Left ventricle myocardium superior (tissue), 1 donor: ENCODE data around the gene CBFA2T2. TPM values are rescaled to one million over a fixed set of nuclear protein-coding genes. Genes with fewer than 3 reads are reported as not detected.

Source experiments
- ATAC-seq: fragments of 200-7000 bp; cut with Tn5 transposase; one replicate; pipeline ENCODE4 v1.9.1; 2020; ENCODE audit warnings: mild to moderate bottlenecking, moderate library complexity
- DNase-seq: peaks from one replicate; pipeline ENCODE4 v3.0.0-alpha.2; 2020
- intact Hi-C: fragments of 100-400 bp; cut with micrococcal nuclease; formaldehyde crosslinking; loops from one replicate; pipeline ENCODE4 v1.11.0; 2022
- total RNA-seq: library from RNA; stranded (reverse); fragmentation: NEBNext Ultra II Directional; extraction: Animal tissue kit (Norgen Biotek cat#: 25700); gene quantifications from one replicate; pipeline ENCODE4 v1.2.1, GENCODE V29; 2021
- donor health status: DM: no; HTN: yes; CAD: no; lungs with severe emphysema.

Gene CBFA2T2
- total RNA-seq, 1 donor from 2014 or later, result 10.2 TPM

DNA sequence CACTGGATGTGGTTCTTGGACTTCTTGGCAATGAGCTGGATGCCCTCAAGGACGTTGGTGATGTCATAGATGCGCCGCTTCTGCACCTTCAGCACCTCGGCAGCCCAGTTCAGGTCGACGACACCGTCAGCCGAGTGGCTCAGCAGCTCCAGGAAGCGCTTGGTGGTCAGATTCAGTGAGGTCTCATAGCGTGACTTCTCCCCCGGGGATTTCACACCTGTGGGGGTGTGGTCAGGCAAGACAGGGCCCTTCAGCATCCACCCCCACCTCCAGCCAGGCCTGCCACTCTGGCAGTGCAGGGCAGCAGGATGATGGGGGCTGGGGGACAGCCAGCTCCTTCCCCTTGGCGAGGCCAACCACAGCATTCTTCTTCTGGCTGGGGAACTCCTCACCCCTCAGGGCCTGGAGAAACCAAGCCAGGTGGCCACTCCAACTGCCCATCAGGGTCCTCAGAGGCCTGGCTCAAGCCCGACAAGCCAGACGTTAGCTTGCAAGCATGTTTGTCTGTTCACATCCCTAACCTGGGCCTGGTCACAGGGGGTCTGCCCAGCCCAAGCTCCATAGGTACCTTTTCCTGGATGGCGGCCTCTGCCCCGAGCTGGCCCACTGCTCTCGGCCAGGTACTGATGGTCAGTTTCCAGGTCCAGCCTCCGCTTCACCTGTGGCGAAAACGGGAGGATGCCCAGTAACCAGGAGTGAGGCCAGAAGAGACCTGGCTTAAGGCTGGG, 190.0 kb downstream of the CBFA2T2 start:
- DNase-seq (no peak), ATAC-seq (no peak)
- intact Hi-C loops, result no loop called here

DNA sequence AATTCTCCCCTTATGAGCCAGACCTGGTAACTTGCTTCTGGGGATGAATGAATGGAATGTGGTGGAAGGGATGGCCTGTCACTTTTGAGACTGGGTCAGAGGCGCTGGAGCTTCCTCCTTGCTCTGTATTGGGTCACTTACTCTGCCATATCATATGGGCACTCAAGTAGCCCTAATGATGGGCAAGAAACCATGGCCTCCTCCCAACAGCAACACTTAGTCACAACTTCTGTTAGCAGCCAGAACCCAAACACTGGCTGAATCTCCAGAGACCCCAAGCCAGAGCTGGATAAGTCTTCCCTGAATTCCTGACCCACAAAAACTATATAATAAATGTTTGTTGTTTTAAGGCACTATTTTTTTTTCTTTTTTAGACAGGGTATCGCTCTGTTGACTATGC, 190.8 kb downstream of the CBFA2T2 start:
- intact Hi-C loops, result no loop called here
- no peak for ATAC-seq

GRCh38 chr20:33681288-33681687, 191.4 kb downstream of the CBFA2T2 start:
- DNase-seq (no peak), ATAC-seq (no peak)
- intact Hi-C loops, result no loop called here

More for the DNA sequence above, 190.8 kb downstream of the CBFA2T2 start:
- DNase-seq, result no peak

DNA sequence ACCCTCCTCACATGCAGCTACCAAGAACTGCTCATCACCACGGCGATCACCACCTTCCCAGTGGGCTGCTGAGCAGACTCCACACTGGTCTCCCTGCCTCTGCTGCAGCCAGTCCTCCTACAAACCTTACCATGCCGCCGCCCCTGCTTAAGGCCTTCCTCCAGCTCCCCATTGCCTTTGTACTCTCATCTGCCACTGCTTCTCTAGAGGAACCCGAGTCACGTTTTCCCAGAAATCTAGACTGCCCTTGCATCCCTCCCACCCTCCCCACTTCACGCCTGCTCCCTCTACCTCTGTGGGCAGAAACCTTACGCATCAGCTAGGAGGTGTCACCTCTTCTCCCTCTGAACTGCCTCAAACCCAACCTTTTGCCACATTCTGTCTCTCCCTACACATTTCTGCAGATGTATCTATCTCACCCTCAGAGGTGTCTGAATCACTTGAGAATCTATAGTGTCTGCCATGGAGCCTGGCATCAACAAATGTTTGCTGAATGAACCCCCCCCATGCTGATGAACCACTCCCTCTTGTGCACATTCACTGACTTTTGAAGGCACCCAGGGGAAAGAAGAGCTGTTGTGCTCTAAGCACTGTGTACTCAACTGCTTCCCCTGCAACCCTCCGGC, 191.9 kb downstream of the CBFA2T2 start:
- intact Hi-C loops, result no loop called here
- ATAC-seq, result no peak
- no peak for DNase-seq

GRCh38 chr20:33684533-33685327, 194.8 kb downstream of the CBFA2T2 start:
- ATAC-seq (no peak), DNase-seq (no peak)
- intact Hi-C loops, result no loop called here

- intact Hi-C loops, result no loop called here
- ATAC-seq (no peak), DNase-seq (no peak)
Observed at GRCh38 chr20:33685328-33686099, 195.6 kb downstream of the CBFA2T2 start.

DNA sequence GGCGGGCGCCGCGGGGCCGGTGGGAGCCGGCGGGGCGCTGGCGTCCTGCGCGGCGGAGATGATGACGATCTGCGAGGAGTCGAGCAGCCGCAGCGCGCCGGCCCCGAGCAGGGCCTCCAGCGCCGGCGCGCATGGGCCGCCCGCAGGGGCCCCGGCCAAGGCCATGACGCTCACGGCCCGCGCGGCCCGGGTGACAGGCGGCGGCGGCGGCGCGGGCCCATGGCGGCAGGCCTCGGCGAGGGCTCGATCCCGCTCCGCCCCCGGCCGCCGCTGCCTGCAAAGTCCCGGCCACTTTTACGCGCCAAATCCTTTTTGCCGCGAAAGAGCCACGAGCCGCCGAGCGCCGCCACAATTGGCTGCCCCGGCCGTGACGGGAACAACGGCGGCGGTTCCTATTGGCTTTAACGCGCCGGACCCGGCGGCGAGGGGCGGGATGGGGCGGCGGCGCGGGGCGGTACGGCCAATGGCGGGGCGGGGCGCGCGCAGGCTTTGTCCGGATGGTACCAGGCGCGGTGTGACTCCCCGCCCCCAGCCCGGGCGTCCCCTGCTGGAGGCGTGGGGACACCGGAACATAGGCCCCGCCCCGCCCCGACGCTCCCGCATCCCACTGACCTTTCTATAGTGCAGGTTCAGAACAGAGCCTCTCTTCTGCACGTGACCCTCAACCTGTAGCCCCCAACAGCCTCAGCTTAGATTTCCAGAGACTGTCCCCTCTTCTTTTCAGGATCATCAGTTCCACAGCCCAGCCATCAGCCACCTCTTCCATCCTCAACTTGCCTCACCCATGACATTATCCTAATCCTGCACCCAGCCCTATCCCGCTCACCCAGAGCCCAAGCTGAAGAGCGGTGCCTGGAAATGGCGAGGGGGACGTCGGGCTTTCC, 196.4 kb downstream of the CBFA2T2 start, which contains the start of gene E2F1:
Gene E2F1 (minus strand): TSS at position 286 of the 884 bp plus-strand sequence. CDS start 121 bp downstream, at position 165.
- peak; percentile 99 for ATAC-seq
- intact Hi-C loops, result no loop called here
- DNase-seq, result peak; percentile 99

GRCh38 chr20:33686984-33687366, 197.1 kb downstream of the CBFA2T2 start:
- DNase-seq (no peak), ATAC-seq (no peak)
- intact Hi-C loops, result no loop called here

DNA sequence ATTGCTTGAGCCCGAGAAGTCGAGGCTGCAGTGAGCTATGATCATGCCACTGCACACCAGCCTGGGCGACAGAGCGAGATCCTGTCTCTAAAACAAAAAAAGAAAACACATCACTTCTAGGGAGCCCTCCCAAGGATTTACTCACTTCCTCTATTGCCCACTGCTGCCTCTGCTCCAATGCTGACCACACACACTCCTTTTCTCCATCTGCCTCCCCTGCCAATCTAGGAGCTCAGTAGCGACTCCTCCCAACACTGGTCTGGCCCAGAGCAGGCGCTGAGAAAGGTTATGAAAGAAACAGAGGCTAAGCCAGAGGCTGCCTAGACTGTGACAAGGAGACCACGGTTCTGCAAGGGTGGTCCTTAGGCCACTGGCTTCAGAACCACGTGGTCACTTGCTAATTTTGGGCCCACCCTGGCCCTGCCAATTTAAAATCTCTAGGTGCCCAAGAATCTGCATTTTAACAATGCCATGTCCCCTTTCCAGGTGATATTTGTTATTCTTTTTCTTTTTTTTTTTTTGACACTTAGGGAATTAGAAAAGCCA, 197.5 kb downstream of the CBFA2T2 start:
- DNase-seq (no peak), ATAC-seq (no peak)
- intact Hi-C loops, result no loop called here

DNA sequence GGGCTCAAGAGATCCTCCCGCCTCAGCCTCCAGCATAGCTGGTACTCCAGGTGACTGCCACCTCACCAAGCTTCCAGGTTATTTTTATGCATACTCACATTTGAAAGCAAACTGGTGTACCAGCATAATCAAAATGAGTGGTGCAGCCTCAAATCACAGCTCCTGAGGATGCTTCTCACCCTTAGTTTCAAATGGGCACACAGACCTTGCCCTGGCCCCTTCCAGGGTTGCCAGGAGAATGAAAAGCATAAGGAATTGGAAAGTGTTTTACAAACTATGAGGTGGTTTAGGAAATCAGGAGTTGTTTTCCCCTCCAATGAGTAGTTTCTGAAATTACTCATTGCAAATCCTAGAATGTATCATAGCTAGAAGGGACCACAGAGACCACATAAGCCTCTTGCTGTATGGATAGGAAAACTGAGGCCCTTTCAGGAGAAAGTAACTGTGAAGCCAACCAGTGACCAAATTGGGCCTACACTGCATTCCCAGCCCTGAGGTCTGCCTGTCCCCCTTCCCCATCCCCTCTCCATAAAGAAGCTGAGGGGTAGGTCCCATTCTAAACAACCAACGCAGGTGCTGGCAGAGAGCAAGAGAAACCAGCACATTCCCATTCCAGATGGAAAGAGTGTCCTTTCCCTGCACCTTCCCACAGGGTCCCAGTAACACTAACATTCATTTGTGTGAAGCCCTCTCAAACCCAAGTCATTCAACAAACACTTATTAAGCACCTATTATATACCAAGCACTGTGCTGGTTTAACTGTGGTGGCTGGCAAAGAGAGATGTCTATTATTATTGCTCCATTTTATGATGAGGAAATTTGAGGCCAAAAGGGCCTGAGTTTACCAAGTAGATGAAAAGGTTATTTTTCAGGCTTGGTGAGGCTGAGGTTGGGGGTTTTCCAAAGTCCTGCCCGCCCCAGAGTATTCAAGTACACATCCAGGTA, 198.4 kb downstream of the CBFA2T2 start:
- intact Hi-C loops, result no loop called here
- DNase-seq, result no peak

DNA sequence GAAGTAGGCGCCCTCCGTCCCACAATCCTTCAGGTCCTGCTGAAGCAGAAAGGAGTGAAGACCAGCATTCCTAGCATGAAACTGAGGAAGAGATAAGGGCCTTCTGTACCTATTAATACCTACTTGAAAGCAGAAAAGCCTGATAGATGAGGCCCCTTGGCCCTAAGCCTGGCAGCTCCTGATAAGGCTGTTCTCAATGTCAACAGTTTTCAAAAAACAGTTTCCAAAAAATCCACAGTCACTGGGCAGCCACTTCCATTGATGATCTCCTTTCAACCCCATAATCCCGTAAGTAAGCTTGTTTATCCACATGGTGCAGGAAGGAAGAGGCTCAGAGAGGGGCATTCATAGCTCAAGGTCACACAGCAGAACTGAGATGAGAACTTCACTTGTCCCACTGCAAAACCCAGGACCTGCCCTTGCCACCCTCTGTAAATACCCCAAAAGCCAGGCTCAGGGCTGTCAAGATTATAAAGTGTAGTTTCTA, 199.1 kb downstream of the CBFA2T2 start:
- intact Hi-C loops, result no loop called here
- ATAC-seq, result peak; percentile 6

More for the DNA sequence above, 198.4 kb downstream of the CBFA2T2 start:
- no peak for ATAC-seq

GRCh38 chr20:33689493-33689892, 199.6 kb downstream of the CBFA2T2 start:
- intact Hi-C loops, result no loop called here
- DNase-seq (no peak), ATAC-seq (no peak)

More for the DNA sequence above, 199.1 kb downstream of the CBFA2T2 start:
- DNase-seq, result no peak

- intact Hi-C loops, result no loop called here
- no peak for ATAC-seq
Observed at GRCh38 chr20:33689973-33690372, 200.1 kb downstream of the CBFA2T2 start.

GRCh38 chr20:33693289-33693688, 203.4 kb downstream of the CBFA2T2 start:
- intact Hi-C loops, result no loop called here
- ATAC-seq (no peak), DNase-seq (no peak)

More at GRCh38 chr20:33689973-33690372, 200.1 kb downstream of the CBFA2T2 start:
- DNase-seq, result no peak

GRCh38 chr20:33693741-33694638, 204.1 kb downstream of the CBFA2T2 start:
- intact Hi-C loops, result no loop called here
- DNase-seq, result peak; percentile 72
- ATAC-seq, result peak; percentile 75

GRCh38 chr20:33694639-33695012, 204.7 kb downstream of the CBFA2T2 start:
- intact Hi-C loops, result no loop called here
- DNase-seq, result no peak
- ATAC-seq, result no peak
